ENCODE data around the gene PRKCQ.

Gene PRKCQ

GRCh38 chr10:6579904-6580278 is at the start of gene PRKCQ:
TSS of gene PRKCQ (minus strand) at chr10:6580276. CDS start at chr10:6515135, 65,141 bp downstream.
- DNase-seq = no peak

GRCh38 chr10:6625428-6625827 is 45.4 kb upstream of the PRKCQ start:
- DNase-seq = peak; percentile 9

- no peak for DNase-seq
Observed at GRCh38 chr10:6624392-6624791, 44.3 kb upstream of the PRKCQ start.

- no peak for DNase-seq
Observed at GRCh38 chr10:6622921-6623320, 42.8 kb upstream of the PRKCQ start.

GRCh38 chr10:6621536-6621935 is 41.5 kb upstream of the PRKCQ start:
- no peak for DNase-seq

GRCh38 chr10:6619660-6620059 is 39.6 kb upstream of the PRKCQ start:
- DNase-seq = no peak

GRCh38 chr10:6618340-6618739 is 38.3 kb upstream of the PRKCQ start:
- no peak for DNase-seq

GRCh38 chr10:6617309-6618076 is 37.4 kb upstream of the PRKCQ start:
- DNase-seq = no peak

GRCh38 chr10:6615971-6616370 is 35.9 kb upstream of the PRKCQ start:
- no peak for DNase-seq

GRCh38 chr10:6612371-6612770 is 32.3 kb upstream of the PRKCQ start:
- DNase-seq = peak; percentile 21

GRCh38 chr10:6610647-6611046 is 30.6 kb upstream of the PRKCQ start:
- no peak for DNase-seq

- no peak for DNase-seq
Observed at GRCh38 chr10:6609625-6610024, 29.5 kb upstream of the PRKCQ start.

GRCh38 chr10:6607778-6608177 is 27.7 kb upstream of the PRKCQ start:
- no peak for DNase-seq

GRCh38 chr10:6607182-6607581 is 27.1 kb upstream of the PRKCQ start:
- DNase-seq = peak; percentile 59

GRCh38 chr10:6603142-6604125 is 23.4 kb upstream of the PRKCQ start:
- DNase-seq = no peak

- no peak for DNase-seq
Observed at GRCh38 chr10:6602700-6603084, 22.6 kb upstream of the PRKCQ start.

- DNase-seq = no peak
Observed at GRCh38 chr10:6602026-6602699, 22.1 kb upstream of the PRKCQ start.

GRCh38 chr10:6601246-6601805 is 21.2 kb upstream of the PRKCQ start:
- peak; percentile 35 for DNase-seq

GRCh38 chr10:6600224-6600987 is 20.3 kb upstream of the PRKCQ start:
- peak; percentile 34 for DNase-seq

GRCh38 chr10:6598679-6599078 is 18.6 kb upstream of the PRKCQ start:
- DNase-seq = peak; percentile 37

- DNase-seq = no peak
Observed at GRCh38 chr10:6597478-6597877, 17.4 kb upstream of the PRKCQ start.

GRCh38 chr10:6595499-6595898 is 15.4 kb upstream of the PRKCQ start:
- no peak for DNase-seq
